Type B pancreatic cell (in vitro differentiated cells): ENCODE data around the gene ASIC2. TPM values are rescaled to one million over a fixed set of nuclear protein-coding genes. Genes with fewer than 3 reads are reported as not detected.

ENCODE experiments used
- DNase-seq: peaks from one replicate; pipeline ENCODE4 v3.0.0; 2021; ENCODE audit warnings: mixed read lengths; ENCODE audit not compliant: unreplicated experiment; ENCODE audit errors: extremely low spot score
- H3K27ac Mint-ChIP-seq: 2 replicates; pipeline ENCODE4 v1.8.0; 2021; ENCODE audit warnings: mild to moderate bottlenecking, mixed read lengths
- H3K27me3 Mint-ChIP-seq: 2 replicates; pipeline ENCODE4 v1.8.0; 2021; ENCODE audit warnings: mixed read lengths
- H3K36me3 Mint-ChIP-seq: 2 replicates; pipeline ENCODE4 v1.8.0; 2021; ENCODE audit warnings: mixed read lengths
- H3K4me1 Mint-ChIP-seq: one replicate; pipeline ENCODE4 v1.8.0; 2021; ENCODE audit warnings: mixed read lengths; ENCODE audit not compliant: unreplicated experiment
- H3K4me3 Mint-ChIP-seq: 2 replicates; pipeline ENCODE4 v1.8.0; 2021; ENCODE audit warnings: mild to moderate bottlenecking, mixed read lengths
- H3K9me3 Mint-ChIP-seq: 2 replicates; pipeline ENCODE4 v1.8.0; 2021; ENCODE audit warnings: mixed read lengths
- total RNA-seq: library from RNA; stranded (reverse); gene quantifications from 2 replicates; pipeline ENCODE4 v1.2.1, GENCODE V29; 2021; ENCODE audit warnings: low replicate concordance
- TF ChIP-seq, protein P1 (sequence below): fragments of 200-600 bp; sonication (generic); conservative IDR thresholded peaks from 2 replicates; pipeline ENCODE4 v1.5.0; 2021; ENCODE audit warnings: antibody characterized with exemption, mild to moderate bottlenecking

The ASIC2 gene
- total RNA-seq, 1 donor from 2014 or later: 3.4 TPM

DNA sequence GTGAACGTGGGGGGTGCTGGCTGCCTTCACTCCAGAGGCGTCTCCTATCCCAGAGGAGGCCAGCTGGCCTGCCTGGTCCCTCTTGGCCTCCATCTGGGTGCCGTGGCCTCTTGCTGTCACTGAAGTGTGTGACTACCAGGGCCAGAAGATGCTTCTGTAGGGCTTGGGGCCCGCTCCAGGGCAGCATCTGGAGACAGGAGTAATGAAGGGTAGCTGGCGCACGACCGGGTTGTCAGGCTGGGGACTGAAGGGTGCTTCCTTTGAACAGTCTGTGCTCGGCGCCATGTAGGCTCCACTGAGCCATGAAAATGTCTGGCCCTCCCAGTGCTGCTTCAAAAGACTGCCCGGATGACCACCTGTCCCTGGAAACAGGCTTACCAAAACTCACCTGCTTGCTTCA is 31.3 kb downstream of the ASIC2 start:
- H3K27ac Mint-ChIP-seq: no peak overlapping the region
- peaks cover 59% of the 10 kb centered on the region for H3K27me3 Mint-ChIP-seq
- TF ChIP-seq, protein P1, sequence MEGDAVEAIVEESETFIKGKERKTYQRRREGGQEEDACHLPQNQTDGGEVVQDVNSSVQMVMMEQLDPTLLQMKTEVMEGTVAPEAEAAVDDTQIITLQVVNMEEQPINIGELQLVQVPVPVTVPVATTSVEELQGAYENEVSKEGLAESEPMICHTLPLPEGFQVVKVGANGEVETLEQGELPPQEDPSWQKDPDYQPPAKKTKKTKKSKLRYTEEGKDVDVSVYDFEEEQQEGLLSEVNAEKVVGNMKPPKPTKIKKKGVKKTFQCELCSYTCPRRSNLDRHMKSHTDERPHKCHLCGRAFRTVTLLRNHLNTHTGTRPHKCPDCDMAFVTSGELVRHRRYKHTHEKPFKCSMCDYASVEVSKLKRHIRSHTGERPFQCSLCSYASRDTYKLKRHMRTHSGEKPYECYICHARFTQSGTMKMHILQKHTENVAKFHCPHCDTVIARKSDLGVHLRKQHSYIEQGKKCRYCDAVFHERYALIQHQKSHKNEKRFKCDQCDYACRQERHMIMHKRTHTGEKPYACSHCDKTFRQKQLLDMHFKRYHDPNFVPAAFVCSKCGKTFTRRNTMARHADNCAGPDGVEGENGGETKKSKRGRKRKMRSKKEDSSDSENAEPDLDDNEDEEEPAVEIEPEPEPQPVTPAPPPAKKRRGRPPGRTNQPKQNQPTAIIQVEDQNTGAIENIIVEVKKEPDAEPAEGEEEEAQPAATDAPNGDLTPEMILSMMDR: no peak
- H3K36me3 Mint-ChIP-seq: no peaks in the 10 kb centered on the region
- H3K4me1 Mint-ChIP-seq: peaks cover 9% of the 10 kb centered on the region
- H3K4me3 Mint-ChIP-seq: no peak overlapping the region
- no peaks in the 10 kb centered on the region for H3K9me3 Mint-ChIP-seq
- no peak for DNase-seq

DNA sequence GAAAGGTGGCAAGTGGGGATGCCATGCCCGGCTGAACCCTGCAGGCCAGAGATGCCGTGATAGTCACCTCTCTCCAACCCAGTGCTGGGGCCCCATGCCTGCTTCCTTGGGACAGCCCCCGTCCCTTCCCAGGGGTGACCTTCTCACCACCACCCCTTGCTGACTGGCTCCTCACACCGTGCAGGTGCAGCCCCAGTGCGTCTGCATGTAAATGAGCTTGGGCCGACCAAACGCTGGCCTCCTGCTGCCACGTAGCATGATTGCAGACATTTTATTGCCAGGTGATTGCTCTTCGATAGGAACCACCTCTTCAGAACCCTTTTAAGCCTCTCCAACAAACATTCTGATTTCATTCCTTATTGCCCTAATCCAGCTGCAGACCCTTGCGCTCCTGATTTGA is 32.5 kb downstream of the ASIC2 start:
- Mint-ChIP-seq H3K9me3 (no peaks in the 10 kb centered on the region), H3K4me3 (no peak overlapping the region), H3K36me3 (no peaks in the 10 kb centered on the region), H3K27ac (no peak overlapping the region), H3K4me1 (no peaks in the 10 kb centered on the region), H3K27me3 (peaks cover 53% of the 10 kb centered on the region)
- DNase-seq: no peak
- TF ChIP-seq, protein P1: no peak

DNA sequence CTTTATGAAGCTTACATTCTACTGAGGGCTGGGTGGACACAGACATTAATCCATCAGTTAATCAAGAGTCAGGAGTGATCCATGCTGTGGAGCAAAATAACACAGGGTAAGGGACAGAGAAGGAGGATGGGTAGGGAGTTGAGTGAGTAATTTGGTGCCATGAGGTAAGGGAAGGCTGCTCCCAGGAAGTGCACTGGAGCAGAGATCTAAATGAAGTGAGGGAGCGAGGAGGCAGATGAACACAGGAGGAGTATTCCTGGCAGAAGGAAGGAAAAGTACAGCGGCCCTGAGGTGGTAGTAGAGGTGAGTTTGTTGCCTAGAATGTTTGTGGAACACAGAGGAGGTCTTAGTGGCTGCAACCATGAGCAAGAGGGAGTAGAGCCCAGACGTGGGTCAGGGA is 34.8 kb downstream of the ASIC2 start:
- Mint-ChIP-seq H3K27me3 (peaks cover 52% of the 10 kb centered on the region), H3K27ac (peak overlapping the region; percentile 6), H3K4me1 (no peaks in the 10 kb centered on the region), H3K36me3 (no peaks in the 10 kb centered on the region), H3K9me3 (no peaks in the 10 kb centered on the region), H3K4me3 (no peak overlapping the region)
- DNase-seq: no peak
- TF ChIP-seq, protein P1: no peak

DNA sequence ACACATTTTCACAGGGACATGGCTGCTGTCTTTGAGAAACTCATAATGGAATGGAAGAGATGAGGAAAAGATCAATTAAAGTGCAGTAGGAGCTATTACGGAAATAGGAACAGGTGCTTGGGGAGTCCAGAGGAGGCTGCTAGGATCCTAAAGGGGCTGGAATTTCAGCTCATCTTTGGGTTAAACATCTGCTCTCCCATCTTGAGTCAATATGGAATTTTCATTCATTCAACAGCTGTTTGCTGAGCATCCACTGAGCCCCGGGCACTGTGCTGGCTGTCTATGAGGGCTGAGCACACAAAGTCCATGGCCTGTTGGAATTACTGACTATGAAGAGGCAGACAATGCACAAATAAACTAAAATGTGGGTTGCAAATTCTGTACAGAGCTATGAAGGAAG is 47.9 kb downstream of the ASIC2 start:
- no peak overlapping the region for H3K27ac Mint-ChIP-seq
- TF ChIP-seq, protein P1: no peak
- no peaks in the 10 kb centered on the region for H3K4me1 Mint-ChIP-seq
- no peak for DNase-seq
- H3K27me3 Mint-ChIP-seq: peaks cover 53% of the 10 kb centered on the region
- no peaks in the 10 kb centered on the region for H3K36me3 Mint-ChIP-seq
- H3K9me3 Mint-ChIP-seq: peaks cover 6% of the 10 kb centered on the region
- no peak overlapping the region for H3K4me3 Mint-ChIP-seq

DNA sequence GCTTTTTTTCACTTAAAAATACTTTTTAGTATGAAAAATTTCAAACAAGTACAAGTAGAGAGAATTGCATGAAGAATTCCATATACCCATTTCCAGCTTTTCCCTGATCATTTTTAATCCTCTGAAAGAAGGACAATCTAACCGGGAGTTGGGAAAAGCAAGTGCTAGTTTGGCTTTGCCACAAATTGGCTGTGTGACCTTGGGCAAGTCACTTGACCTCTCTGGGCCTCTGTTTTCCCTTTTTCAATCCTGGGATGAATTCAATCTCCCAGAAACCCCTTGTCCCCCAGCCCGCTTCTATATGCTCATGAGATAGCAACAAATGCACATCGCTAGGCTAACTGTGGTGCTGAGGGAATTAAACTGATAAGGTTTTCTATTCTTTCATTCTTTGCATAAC is 49.4 kb downstream of the ASIC2 start:
- TF ChIP-seq, protein P1: no peak
- H3K9me3 Mint-ChIP-seq: peaks cover 1% of the 10 kb centered on the region
- no peak overlapping the region for H3K4me3 Mint-ChIP-seq
- no peak for DNase-seq
- no peaks in the 10 kb centered on the region for H3K4me1 Mint-ChIP-seq
- H3K27ac Mint-ChIP-seq: no peak overlapping the region
- H3K36me3 Mint-ChIP-seq: no peaks in the 10 kb centered on the region
- peaks cover 45% of the 10 kb centered on the region for H3K27me3 Mint-ChIP-seq
